Activated B cell treated with CpG ODN at 0.5 μM for 24 hours (primary cell): Measurements from ENCODE around the gene ZFP62. TPM values are rescaled to one million over a fixed set of nuclear protein-coding genes. Genes with fewer than 3 reads are reported as not detected.
"Not testable (repeated sequence)": the region's sequence is repeated elsewhere in the genome, so short reads cannot be mapped to it uniquely, and the experiment has no call there.

Source experiments
- ATAC-seq: fragments of 200-7000 bp; cut with Tn5 transposase; one replicate; pipeline ENCODE4 v1.10.0; 2021; ENCODE audit warnings: low read depth, mild to moderate bottlenecking, moderate library complexity
- CTCF ChIA-PET: fragments of 350-600 bp; sonication (Branson Sonifier 250); formaldehyde crosslinking; loops from one replicate; lab custom pipeline; 2021; ENCODE audit warnings: antibody characterized with exemption; lab: Charles Lee
- POLR2A ChIA-PET: fragments of 350-600 bp; sonication (Branson Sonifier 250); formaldehyde crosslinking; loops from one replicate; lab custom pipeline; 2021; ENCODE audit warnings: antibody characterized with exemption; lab: Charles Lee
- DNase-seq: peaks from one replicate; pipeline ENCODE4 v3.0.0; 2022
- H3K27ac Mint-ChIP-seq: one replicate; pipeline ENCODE4 v1.8.0; 2020; ENCODE audit warnings: mixed read lengths
- H3K27me3 Mint-ChIP-seq: one replicate; pipeline ENCODE4 v1.8.0; 2021; ENCODE audit warnings: mixed read lengths
- H3K36me3 Mint-ChIP-seq: one replicate; pipeline ENCODE4 v1.8.0; 2021; ENCODE audit warnings: low read depth, mixed read lengths
- H3K4me1 Mint-ChIP-seq: one replicate; pipeline ENCODE4 v1.8.0; 2021; ENCODE audit warnings: mixed read lengths
- H3K4me3 Mint-ChIP-seq: one replicate; pipeline ENCODE4 v1.8.0; 2020; ENCODE audit warnings: mild to moderate bottlenecking, mixed read lengths
- H3K9me3 Mint-ChIP-seq: one replicate; pipeline ENCODE4 v1.8.0; 2020; ENCODE audit warnings: mixed read lengths
- intact Hi-C: fragments of 100-400 bp; cut with micrococcal nuclease; formaldehyde crosslinking; loops from one replicate; pipeline ENCODE4 v1.15.1; 2024
- total RNA-seq: library from RNA; stranded (reverse); gene quantifications from 2 replicates; pipeline ENCODE4 v1.2.3, GENCODE V29; 2022
- TF ChIP-seq, protein P1 (sequence below): fragments of 200-600 bp; IDR thresholded peaks from one replicate; pipeline ENCODE4 v1.8.0; 2022; ENCODE audit warnings: antibody characterized with exemption, mild to moderate bottlenecking

ZFP62 gene
- total RNA-seq, 1 donor from 2014 or later = 45.6 TPM

DNA sequence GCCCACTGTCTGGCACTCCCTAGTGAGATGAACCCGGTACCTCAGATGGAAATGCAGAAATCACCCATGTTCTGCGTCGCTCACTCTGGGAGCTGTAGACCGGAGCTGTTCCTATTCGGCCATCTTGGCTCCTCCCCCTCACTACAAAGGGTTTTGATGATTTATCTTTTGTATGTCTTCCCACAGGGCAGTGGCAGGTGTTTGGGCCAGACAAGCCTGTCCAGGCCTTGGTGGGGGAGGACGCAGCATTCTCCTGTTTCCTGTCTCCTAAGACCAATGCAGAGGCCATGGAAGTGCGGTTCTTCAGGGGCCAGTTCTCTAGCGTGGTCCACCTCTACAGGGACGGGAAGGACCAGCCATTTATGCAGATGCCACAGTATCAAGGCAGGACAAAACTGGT, 47.3 kb upstream of the ZFP62 start:
- H3K27me3 Mint-ChIP-seq = peaks cover 30% of the 10 kb centered on the region

DNA sequence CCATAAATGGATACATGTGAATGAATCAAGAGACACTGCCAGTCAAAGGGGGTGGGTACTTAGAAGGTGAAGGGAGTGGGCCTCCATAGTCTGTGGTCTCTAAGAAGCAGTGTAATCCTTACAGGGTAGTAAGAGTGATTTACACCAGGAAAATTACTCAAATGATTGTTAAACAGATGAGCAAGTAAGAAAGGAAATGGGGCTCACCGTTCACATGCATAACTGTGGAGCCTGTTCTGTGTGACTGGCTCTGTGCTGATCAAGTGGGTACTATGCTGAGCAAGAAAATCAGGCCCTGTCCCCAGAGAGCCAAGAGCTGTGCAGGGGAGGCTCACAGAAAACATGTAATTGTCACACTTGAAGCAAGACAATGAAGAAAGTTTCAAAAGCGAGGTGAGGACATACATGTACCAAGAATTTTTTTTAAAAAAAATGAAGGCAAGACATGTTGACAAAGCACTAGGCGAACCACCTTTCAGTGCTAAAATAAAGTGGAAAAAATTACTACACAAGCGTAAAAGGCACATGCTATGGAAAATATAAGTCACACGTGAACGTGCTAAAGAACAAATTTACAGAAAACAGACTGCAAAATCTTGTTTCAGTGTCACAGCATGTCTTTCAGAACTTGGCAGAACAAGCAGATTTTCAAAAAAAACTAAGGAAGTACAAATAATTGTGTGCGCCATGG, 40.4 kb upstream of the ZFP62 start:
- Mint-ChIP-seq H3K4me1 (peaks cover 4% of the 10 kb centered on the region), H3K4me3 (no peak overlapping the region), H3K9me3 (no peaks in the 10 kb centered on the region), H3K27me3 (peaks cover 3% of the 10 kb centered on the region), H3K36me3 (no peaks in the 10 kb centered on the region), H3K27ac (no peak overlapping the region)
- DNase-seq (no peak), ATAC-seq (no peak)
- intact Hi-C loops = no loop called here
- ChIA-PET CTCF (no interaction called here), POLR2A (no interaction called here)
- TF ChIP-seq, protein P1, sequence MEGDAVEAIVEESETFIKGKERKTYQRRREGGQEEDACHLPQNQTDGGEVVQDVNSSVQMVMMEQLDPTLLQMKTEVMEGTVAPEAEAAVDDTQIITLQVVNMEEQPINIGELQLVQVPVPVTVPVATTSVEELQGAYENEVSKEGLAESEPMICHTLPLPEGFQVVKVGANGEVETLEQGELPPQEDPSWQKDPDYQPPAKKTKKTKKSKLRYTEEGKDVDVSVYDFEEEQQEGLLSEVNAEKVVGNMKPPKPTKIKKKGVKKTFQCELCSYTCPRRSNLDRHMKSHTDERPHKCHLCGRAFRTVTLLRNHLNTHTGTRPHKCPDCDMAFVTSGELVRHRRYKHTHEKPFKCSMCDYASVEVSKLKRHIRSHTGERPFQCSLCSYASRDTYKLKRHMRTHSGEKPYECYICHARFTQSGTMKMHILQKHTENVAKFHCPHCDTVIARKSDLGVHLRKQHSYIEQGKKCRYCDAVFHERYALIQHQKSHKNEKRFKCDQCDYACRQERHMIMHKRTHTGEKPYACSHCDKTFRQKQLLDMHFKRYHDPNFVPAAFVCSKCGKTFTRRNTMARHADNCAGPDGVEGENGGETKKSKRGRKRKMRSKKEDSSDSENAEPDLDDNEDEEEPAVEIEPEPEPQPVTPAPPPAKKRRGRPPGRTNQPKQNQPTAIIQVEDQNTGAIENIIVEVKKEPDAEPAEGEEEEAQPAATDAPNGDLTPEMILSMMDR = no peak

More for the DNA sequence above, 47.3 kb upstream of the ZFP62 start:
- Mint-ChIP-seq H3K36me3 (no peaks in the 10 kb centered on the region), H3K27ac (no peak overlapping the region), H3K4me3 (no peak overlapping the region), H3K4me1 (no peaks in the 10 kb centered on the region), H3K9me3 (no peaks in the 10 kb centered on the region)
- ATAC-seq = no peak
- intact Hi-C loops = no loop called here
- TF ChIP-seq, protein P1 = no peak
- DNase-seq = no peak
- CTCF ChIA-PET = no interaction called here
- POLR2A ChIA-PET = no interaction called here

DNA sequence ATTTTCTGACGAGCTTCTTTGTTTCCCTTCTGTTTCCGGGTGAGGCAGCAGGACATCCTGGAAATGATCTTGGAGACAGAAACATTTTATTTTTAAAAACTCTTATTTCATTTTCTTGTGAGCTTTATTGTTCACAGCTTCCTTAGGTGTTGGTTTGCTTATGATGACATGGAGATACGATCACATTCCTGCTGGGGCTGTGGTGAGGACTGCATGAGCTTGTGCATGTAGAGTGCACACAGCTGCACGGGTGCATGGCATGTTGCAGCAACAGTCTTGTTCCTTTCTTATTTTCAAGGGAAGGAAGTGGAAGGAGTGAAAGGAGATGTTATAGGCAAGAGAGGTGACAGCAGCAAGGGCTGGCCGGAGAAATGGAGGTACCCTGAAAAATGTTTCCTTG, 39.1 kb upstream of the ZFP62 start:
- TF ChIP-seq, protein P1 = no peak
- DNase-seq (no peak), ATAC-seq (no peak)
- POLR2A ChIA-PET = interaction anchor here (0.6 kb wide), 1 partner anchor 328 kb away, joined by 7 read pairs; no protein-coding TSS in a partner anchor
- Mint-ChIP-seq H3K4me1 (peaks cover 4% of the 10 kb centered on the region), H3K27me3 (peaks cover 3% of the 10 kb centered on the region), H3K27ac (no peak overlapping the region), H3K36me3 (no peaks in the 10 kb centered on the region), H3K9me3 (no peaks in the 10 kb centered on the region), H3K4me3 (no peak overlapping the region)
- CTCF ChIA-PET = no interaction called here
- intact Hi-C loops = no loop called here

DNA sequence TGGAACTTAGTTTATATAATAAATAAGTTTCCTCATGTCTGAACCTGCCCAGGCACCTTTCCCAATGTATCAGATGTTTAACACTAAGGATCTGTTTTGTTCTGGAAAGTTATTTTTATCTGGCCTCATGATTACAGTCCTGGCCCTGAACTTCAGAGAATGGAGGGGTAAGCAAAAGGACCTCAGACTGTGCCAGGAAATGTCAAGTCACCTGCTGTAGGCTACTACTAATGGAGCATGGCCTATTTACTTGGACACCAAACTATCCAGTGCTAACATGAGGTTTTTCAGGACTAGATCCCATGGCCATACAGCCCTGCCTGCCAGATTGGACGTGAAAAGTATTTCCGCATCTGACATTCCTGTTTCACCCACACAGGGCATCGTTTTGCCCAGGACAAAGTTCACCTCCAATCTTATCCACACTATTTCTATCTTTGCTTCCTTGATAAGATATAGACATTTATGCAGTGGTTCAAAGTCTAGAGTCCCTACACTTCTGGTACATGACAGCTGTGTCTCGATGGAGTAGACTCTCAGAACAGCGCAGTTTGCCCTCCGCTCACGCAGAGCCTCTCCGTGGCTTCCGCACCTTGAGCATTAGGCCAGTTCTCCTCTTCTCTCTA, 37.7 kb upstream of the ZFP62 start, which contains the start of gene BTNL8:
BTNL8 (plus strand) TSS at position 539 of the 626 bp plus-strand sequence. CDS start 152 bp downstream, outside the sequence.
- Mint-ChIP-seq H3K9me3 (peaks cover 8% of the 10 kb centered on the region), H3K36me3 (no peaks in the 10 kb centered on the region), H3K4me1 (peaks cover 4% of the 10 kb centered on the region), H3K27me3 (peaks cover 7% of the 10 kb centered on the region), H3K27ac (no peak within 1 kb of the TSS), H3K4me3 (no peak within 1 kb of the TSS)
- intact Hi-C loops = no loop called here
- ATAC-seq = no peak
- POLR2A ChIA-PET = no interaction called here
- CTCF ChIA-PET = no interaction called here
- DNase-seq = no peak
- TF ChIP-seq, protein P1 = no peak

DNA sequence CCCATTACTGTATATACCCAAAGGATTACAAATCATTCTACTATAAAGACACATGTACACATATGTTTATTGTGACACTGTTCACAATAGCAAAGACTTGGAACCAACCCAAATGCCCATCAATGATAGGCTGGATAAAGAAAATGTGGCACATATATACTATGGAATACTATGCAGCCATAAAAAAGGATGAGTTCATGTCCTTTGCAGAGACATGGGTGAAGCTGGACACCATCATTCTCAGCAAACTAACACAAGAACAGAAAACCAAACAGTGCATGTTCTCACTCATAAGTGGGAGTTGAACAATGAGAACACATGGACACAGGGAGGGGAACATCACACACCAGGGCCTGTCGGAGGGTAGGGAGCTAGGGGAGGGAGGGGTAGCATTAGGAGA, 34.3 kb upstream of the ZFP62 start:
- DNase-seq, H3K4me3 Mint-ChIP-seq, H3K4me1 Mint-ChIP-seq, POLR2A ChIA-PET, H3K36me3 Mint-ChIP-seq, ATAC-seq, CTCF ChIA-PET, H3K27ac Mint-ChIP-seq, intact Hi-C loops, H3K9me3 Mint-ChIP-seq: not testable (repeated sequence)
- peaks cover 28% of the 10 kb centered on the region for H3K27me3 Mint-ChIP-seq
